Brain pericyte (primary cell): Measurements from ENCODE around the gene RPS6KA5.

Experiments used
- DNase-seq: peaks from one replicate; pipeline ENCODE4 v3.0.0-alpha.2; 2012; ENCODE audit warnings: low read depth, low spot score

The RPS6KA5 gene

GRCh38 chr14:90809530-90810312, 250.7 kb downstream of the RPS6KA5 start:
- no peak for DNase-seq

- DNase-seq, result no peak
Observed at GRCh38 chr14:90808759-90809529, 251.5 kb downstream of the RPS6KA5 start.

- no peak for DNase-seq
Observed at GRCh38 chr14:90807060-90807459, 253.4 kb downstream of the RPS6KA5 start.

DNA sequence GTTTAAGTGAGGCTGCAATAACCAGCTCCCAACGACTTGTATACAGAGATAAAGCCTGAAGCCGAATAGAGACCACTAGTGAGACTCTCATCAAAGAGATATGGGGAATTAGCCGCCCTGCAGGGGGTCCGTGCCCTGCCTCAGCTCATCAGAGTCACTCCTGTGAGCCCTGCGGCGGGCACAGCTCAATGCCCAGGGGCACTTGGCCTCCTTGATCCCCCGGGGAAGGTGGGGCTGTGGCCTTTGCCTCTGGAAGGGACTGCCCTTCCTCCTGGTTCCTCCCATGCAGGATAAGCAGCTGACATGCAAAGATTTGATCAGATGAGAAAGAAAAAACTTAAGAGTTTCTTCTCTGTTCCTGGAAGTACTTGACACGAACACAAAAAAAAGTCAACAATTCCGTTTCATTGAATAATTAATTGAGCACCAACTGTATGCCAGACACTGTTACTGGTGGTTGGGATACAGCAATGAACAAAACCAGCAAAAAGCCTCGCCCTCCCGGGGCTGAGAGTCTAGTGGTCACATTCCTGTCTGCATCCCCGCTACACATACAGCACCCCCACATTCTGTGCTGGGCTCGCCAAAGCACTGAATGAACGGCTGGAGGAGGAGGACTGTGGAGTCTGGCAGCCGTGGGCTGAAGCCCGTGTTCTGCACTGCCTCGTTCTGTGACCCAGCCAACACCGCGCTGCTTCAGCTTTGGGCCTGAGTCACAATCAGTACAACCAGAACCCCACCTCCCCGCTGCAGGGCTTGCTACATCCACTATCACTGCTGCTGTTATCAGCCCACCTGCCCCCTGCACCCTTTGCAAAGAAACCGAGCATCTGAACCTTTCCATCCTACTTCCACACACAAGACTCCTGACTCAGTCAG, 254.5 kb downstream of the RPS6KA5 start:
- no peak for DNase-seq

DNA sequence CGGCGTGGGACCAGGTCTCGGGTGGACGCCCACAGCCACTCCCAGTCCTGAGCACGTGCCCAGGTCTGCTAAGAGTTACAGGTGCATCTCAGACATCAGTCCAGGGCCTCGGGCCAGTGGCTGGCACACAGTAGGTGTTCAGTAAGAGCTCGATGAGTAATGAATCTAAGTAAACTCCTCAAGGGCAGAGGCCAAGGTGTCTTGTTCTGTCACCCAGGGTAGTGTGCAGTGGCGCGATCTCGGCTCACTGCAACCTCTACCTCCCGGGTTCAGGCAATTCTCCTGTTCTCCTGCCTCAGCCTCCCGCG, 255.4 kb downstream of the RPS6KA5 start:
- no peak for DNase-seq

DNA sequence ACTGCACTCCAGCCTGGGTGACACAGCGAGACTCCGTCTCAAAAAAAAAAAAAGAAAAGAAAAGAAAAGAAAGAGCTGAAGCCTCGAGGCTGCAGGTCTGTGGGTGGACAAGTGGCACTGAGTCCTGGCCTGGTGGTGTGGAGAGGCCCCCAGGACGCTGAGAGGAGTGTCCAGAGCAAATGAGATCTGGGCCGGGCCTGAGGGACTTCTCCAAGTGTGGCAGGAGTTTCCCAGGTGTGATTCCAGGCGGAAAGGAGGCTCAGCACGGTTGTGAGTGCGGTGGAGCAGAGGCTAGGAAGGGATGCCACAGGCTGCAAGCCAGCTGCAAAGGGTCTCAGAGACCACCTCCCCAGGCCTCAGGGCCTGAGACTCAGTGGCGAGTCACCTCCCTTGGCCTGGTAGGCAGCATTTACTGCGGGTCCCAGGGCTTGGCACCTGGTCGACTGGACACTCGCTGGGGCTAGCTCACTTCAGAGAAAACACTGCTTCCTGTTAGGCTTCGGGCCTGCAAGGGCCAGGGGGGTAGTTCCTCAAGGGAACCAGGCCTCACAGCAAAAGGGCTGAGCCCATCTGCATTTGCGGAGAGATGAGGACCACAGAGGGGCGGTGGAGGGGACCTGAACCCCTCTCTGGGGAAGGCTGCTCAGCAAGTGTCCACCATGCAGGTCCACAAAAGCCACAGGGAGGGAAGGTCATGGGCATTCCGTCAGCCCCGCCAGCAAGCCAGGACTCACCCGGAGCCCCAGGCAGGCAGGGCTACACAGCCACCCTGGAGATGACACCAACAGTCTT, 256.0 kb downstream of the RPS6KA5 start:
- no peak for DNase-seq

- DNase-seq, result no peak
Observed at GRCh38 chr14:90803249-90803648, 257.2 kb downstream of the RPS6KA5 start.

GRCh38 chr14:90799420-90799819, 261.0 kb downstream of the RPS6KA5 start:
- DNase-seq, result no peak

DNA sequence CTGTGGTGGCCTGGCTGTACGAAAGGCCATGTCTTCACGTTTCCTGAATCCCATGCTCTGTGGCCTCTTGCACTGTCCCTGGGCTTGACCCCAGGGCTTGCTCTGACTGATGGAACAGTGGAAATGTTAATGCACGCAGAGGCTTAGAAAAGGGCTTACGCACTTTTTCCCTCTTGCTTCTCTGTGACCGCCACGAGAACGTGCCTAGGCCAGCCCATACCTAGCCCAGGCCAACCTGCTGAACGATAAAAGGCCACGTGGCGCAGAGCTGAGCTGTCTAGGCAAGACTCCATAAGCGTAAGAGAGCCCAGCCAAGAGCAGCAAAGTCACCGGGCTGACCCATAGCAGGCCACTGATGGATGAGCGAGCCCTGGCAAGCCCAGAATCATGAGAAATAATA, 262.5 kb downstream of the RPS6KA5 start:
- no peak for DNase-seq
